PC-9 (cell line): ENCODE data around the gene ESRP2. TPM values are rescaled to one million over a fixed set of nuclear protein-coding genes. Genes with fewer than 3 reads are reported as not detected.

ENCODE experiments used
- BruUV-seq: library from RNA; stranded (reverse); fragments of 400-500 nt; replicated peaks from 2 replicates; lab custom pipeline; 2021; lab: Mats Ljungman, UMichigan
- CTCF ChIA-PET: fragments of 300-600 bp; sonication (Branson Sonifier 250); formaldehyde crosslinking; loops from one replicate; lab custom pipeline; 2022; ENCODE audit warnings: antibody characterized with exemption; lab: Charles Lee
- POLR2A ChIA-PET: fragments of 300-600 bp; sonication (Branson Sonifier 250); formaldehyde crosslinking; loops from one replicate; lab custom pipeline; 2022; ENCODE audit warnings: antibody characterized with exemption; ENCODE audit not compliant: unreplicated experiment; lab: Charles Lee
- DNase-seq, 2 experiments: peaks; one replicate each; pipeline versions ENCODE4 v3.0.0 to v3.0.0-alpha.2; 2015 to 2022; ENCODE audit warnings: mixed read lengths in 1 of 2
- H2AFZ ChIP-seq: fragments of 200-600 bp; sonication (generic); 2 replicates; pipeline ENCODE4 v1.8.1; 2017; ENCODE audit warnings: antibody characterized with exemption
- H3F3A ChIP-seq: fragments of 200-600 bp; sonication (generic); 2 replicates; pipeline ENCODE4 v1.8.1; 2017; ENCODE audit warnings: antibody characterized with exemption, mild to moderate bottlenecking, low read depth; ENCODE audit not compliant: insufficient read depth
- H3K27ac ChIP-seq: fragments of 200-600 bp; sonication (generic); 2 replicates; pipeline ENCODE4 v1.6.1; 2016; ENCODE audit warnings: mixed run types
- H3K27me3 ChIP-seq: fragments of 200-600 bp; sonication (generic); 2 replicates; pipeline ENCODE4 v1.6.1; 2016; ENCODE audit warnings: low read depth, mixed run types; ENCODE audit not compliant: insufficient read depth
- H3K36me3 ChIP-seq: fragments of 200-600 bp; sonication (generic); 2 replicates; pipeline ENCODE4 v1.6.1; 2016; ENCODE audit warnings: low read depth, mixed run types
- H3K4me1 ChIP-seq: fragments of 200-600 bp; sonication (generic); replicated peaks from 2 replicates; pipeline ENCODE4 v1.6.1; 2016; ENCODE audit warnings: mixed run types; ENCODE audit not compliant: insufficient read depth
- H3K4me2 ChIP-seq: fragments of 200-600 bp; sonication (generic); 2 replicates; pipeline ENCODE4 v1.6.1; 2017; ENCODE audit warnings: mixed run types
- H3K4me3 ChIP-seq: fragments of 200-600 bp; sonication (generic); 2 replicates; pipeline ENCODE4 v1.6.1; 2016; ENCODE audit warnings: mixed run types
- H3K79me2 ChIP-seq: fragments of 200-600 bp; sonication (generic); 2 replicates; pipeline ENCODE4 v1.6.1; 2017; ENCODE audit warnings: low read depth, mixed run types
- H3K9me2 ChIP-seq: fragments of 200-600 bp; sonication (generic); 2 replicates; pipeline ENCODE4 v1.8.1; 2017; ENCODE audit warnings: mild to moderate bottlenecking; ENCODE audit not compliant: insufficient read depth
- H3K9me3 ChIP-seq: fragments of 200-600 bp; sonication (generic); 2 replicates; pipeline ENCODE4 v1.8.1; 2016; ENCODE audit warnings: low read depth; ENCODE audit not compliant: insufficient read depth
- H4K20me1 ChIP-seq: fragments of 200-600 bp; sonication (generic); 2 replicates; pipeline ENCODE4 v1.8.1; 2017; ENCODE audit not compliant: insufficient read depth
- EZH2 ChIP-seq: fragments of 200-600 bp; sonication (generic); IDR thresholded peaks from 2 replicates; pipeline ENCODE4 v1.8.0; 2017; ENCODE audit warnings: antibody characterized with exemption, low read depth
- intact Hi-C: fragments of 100-400 bp; cut with micrococcal nuclease; formaldehyde crosslinking; loops from one replicate; pipeline ENCODE4 v1.10.0; 2022; ENCODE audit not compliant: unreplicated experiment
- total RNA-seq: library from RNA; stranded (reverse); gene quantifications from 2 replicates; pipeline ENCODE4 v1.2.3, GENCODE V29; 2021
- TF ChIP-seq, protein P1 (sequence below): fragments of 200-600 bp; sonication (generic); conservative IDR thresholded peaks from 2 replicates; pipeline ENCODE4 v1.6.1; 2017; ENCODE audit warnings: mixed run types, antibody characterized with exemption, mild to moderate bottlenecking, moderate library complexity

The ESRP2 gene
- total RNA-seq, 1 experiment from 2014 or later: 45.0 TPM

- CTCF ChIA-PET: no interaction called here
- Histone ChIP-seq H3K79me2 (no peaks in the 10 kb centered on the region), H3K9me3 (no peaks in the 10 kb centered on the region), H3K36me3 (no peaks in the 10 kb centered on the region), H3K4me1 (no peaks in the 10 kb centered on the region), H3K9me2 (no peaks in the 10 kb centered on the region), H3K4me3 (no peak overlapping the region), H3K4me2 (no peak overlapping the region), H3F3A (no peaks in the 10 kb centered on the region), H4K20me1 (peaks cover 13% of the 10 kb centered on the region), H2AFZ (no peak overlapping the region), H3K27me3 (no peaks in the 10 kb centered on the region), H3K27ac (no peak overlapping the region)
- DNase-seq: no peak
- no TSS peak for BruUV-seq
- POLR2A ChIA-PET: no interaction called here
- TF ChIP-seq, protein P1, sequence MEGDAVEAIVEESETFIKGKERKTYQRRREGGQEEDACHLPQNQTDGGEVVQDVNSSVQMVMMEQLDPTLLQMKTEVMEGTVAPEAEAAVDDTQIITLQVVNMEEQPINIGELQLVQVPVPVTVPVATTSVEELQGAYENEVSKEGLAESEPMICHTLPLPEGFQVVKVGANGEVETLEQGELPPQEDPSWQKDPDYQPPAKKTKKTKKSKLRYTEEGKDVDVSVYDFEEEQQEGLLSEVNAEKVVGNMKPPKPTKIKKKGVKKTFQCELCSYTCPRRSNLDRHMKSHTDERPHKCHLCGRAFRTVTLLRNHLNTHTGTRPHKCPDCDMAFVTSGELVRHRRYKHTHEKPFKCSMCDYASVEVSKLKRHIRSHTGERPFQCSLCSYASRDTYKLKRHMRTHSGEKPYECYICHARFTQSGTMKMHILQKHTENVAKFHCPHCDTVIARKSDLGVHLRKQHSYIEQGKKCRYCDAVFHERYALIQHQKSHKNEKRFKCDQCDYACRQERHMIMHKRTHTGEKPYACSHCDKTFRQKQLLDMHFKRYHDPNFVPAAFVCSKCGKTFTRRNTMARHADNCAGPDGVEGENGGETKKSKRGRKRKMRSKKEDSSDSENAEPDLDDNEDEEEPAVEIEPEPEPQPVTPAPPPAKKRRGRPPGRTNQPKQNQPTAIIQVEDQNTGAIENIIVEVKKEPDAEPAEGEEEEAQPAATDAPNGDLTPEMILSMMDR: no peak
- no peak for TF ChIP-seq EZH2
- intact Hi-C loops: no loop called here
Measured at GRCh38 chr16:68281368-68282063, 45.6 kb upstream of the ESRP2 start.

GRCh38 chr16:68279726-68280558 lies 44.0 kb upstream of the ESRP2 start:
- Histone ChIP-seq H3K79me2 (no peaks in the 10 kb centered on the region), H3K9me2 (no peaks in the 10 kb centered on the region), H3K27me3 (no peaks in the 10 kb centered on the region), H2AFZ (no peak overlapping the region), H3K4me1 (no peaks in the 10 kb centered on the region), H3K4me3 (no peak overlapping the region), H3K4me2 (no peak overlapping the region), H3F3A (peaks cover 5% of the 10 kb centered on the region; the same call in 1 of the 2 replicates), H4K20me1 (peaks cover 17% of the 10 kb centered on the region), H3K36me3 (no peaks in the 10 kb centered on the region), H3K27ac (no peak overlapping the region), H3K9me3 (no peaks in the 10 kb centered on the region)
- BruUV-seq: no TSS peak
- TF ChIP-seq EZH2: no peak
- TF ChIP-seq, protein P1: no peak
- intact Hi-C loops: no loop called here
- no peak for DNase-seq
- ChIA-PET CTCF (interaction anchor here (0.6 kb wide), 1 partner anchor 49 kb away, joined by 7 read pairs; no protein-coding TSS in a partner anchor), POLR2A (no interaction called here)

GRCh38 chr16:68276223-68276622 lies 40.3 kb upstream of the ESRP2 start:
- POLR2A ChIA-PET: no interaction called here
- H2AFZ ChIP-seq: no peak overlapping the region
- no peak overlapping the region for H3K4me3 ChIP-seq
- peaks cover 22% of the 10 kb centered on the region for H3K79me2 ChIP-seq
- no peak overlapping the region for H3K27ac ChIP-seq
- peaks cover 7% of the 10 kb centered on the region for H3K4me1 ChIP-seq
- H3K27me3 ChIP-seq: no peaks in the 10 kb centered on the region
- no peak for DNase-seq
- peaks cover 8% of the 10 kb centered on the region; the same call in 1 of the 2 replicates for H3F3A ChIP-seq
- H3K4me2 ChIP-seq: no peak overlapping the region
- intact Hi-C loops: no loop called here
- no peaks in the 10 kb centered on the region for H3K36me3 ChIP-seq
- H3K9me2 ChIP-seq: no peaks in the 10 kb centered on the region
- H3K9me3 ChIP-seq: no peaks in the 10 kb centered on the region
- BruUV-seq: no TSS peak
- CTCF ChIA-PET: no interaction called here
- peaks cover 28% of the 10 kb centered on the region for H4K20me1 ChIP-seq
- TF ChIP-seq, protein P1: no peak
- no peak for TF ChIP-seq EZH2
